Femur (tissue), 1 donor: ENCODE measurements around the gene SOS2.

Experiments used
- DNase-seq: peaks from one replicate; pipeline ENCODE4 v3.0.0-alpha.2; 2017

Gene SOS2

GRCh38 chr14:50231475-50232275, at the start of gene SOS2:
TSS of gene SOS2 (minus strand) at chr14:50231578. CDS start at chr14:50231283, 295 bp downstream.
- peak; percentile 92 for DNase-seq

GRCh38 chr14:50272498-50272897, 41.1 kb upstream of the SOS2 start:
- DNase-seq: no peak

- DNase-seq: no peak
These were observed 39.6 kb upstream of the SOS2 start for GRCh38 chr14:50270932-50271331.

- no peak for DNase-seq
These were observed 33.7 kb upstream of the SOS2 start for GRCh38 chr14:50265029-50265428.

GRCh38 chr14:50263321-50263720, 31.9 kb upstream of the SOS2 start:
- DNase-seq: no peak

- no peak for DNase-seq
These were observed 31.5 kb upstream of the SOS2 start for GRCh38 chr14:50262865-50263264.

GRCh38 chr14:50260511-50260910, 29.1 kb upstream of the SOS2 start:
- no peak for DNase-seq

GRCh38 chr14:50260072-50260471, 28.7 kb upstream of the SOS2 start:
- DNase-seq: no peak

GRCh38 chr14:50257732-50258131, 26.4 kb upstream of the SOS2 start:
- no peak for DNase-seq

- DNase-seq: no peak
These were observed 22.9 kb upstream of the SOS2 start for GRCh38 chr14:50254248-50254647.

- no peak for DNase-seq
These were observed 17.9 kb upstream of the SOS2 start for GRCh38 chr14:50249136-50249775.

- no peak for DNase-seq
These were observed 15.9 kb upstream of the SOS2 start for GRCh38 chr14:50247245-50247644.

- DNase-seq: no peak
These were observed 11.4 kb upstream of the SOS2 start for GRCh38 chr14:50242566-50243310.

- no peak for DNase-seq
These were observed 10.7 kb upstream of the SOS2 start for GRCh38 chr14:50242096-50242495.

- DNase-seq: no peak
These were observed 6.0 kb upstream of the SOS2 start for GRCh38 chr14:50237427-50237826.

- no peak for DNase-seq
These were observed 2.5 kb upstream of the SOS2 start for GRCh38 chr14:50233951-50234250.

- no peak for DNase-seq
These were observed 2.0 kb upstream of the SOS2 start for GRCh38 chr14:50233166-50233950.

- DNase-seq: peak; percentile 25
These were observed 881 bp upstream of the SOS2 start for GRCh38 chr14:50232276-50232642.

GRCh38 chr14:50230701-50231474, 490 bp downstream of the SOS2 start:
- DNase-seq: peak; percentile 74

- no peak for DNase-seq
These were observed 1.0 kb downstream of the SOS2 start for GRCh38 chr14:50230401-50230700.

- DNase-seq: no peak
These were observed 1.7 kb downstream of the SOS2 start for GRCh38 chr14:50229681-50230080.

- DNase-seq: no peak
These were observed 3.1 kb downstream of the SOS2 start for GRCh38 chr14:50228313-50228712.

- no peak for DNase-seq
These were observed 5.4 kb downstream of the SOS2 start for GRCh38 chr14:50225974-50226297.
